Osteoblast (primary cell): ENCODE data around the gene MMP11. TPM values are rescaled to one million over a fixed set of nuclear protein-coding genes. Genes with fewer than 3 reads are reported as not detected.

Experiments
- DNase-seq: peaks from one replicate; pipeline ENCODE4 v3.0.0; 2011; ENCODE audit warnings: low spot score, mixed read lengths; ENCODE audit not compliant: insufficient read length; ENCODE audit errors: missing footprints
- H2AFZ ChIP-seq: 2 replicates; pipeline ENCODE4 v1.6.0; 2011; ENCODE audit warnings: mild to moderate bottlenecking, low read length
- H3K27ac ChIP-seq: 2 replicates; pipeline ENCODE4 v1.5.1; 2011; ENCODE audit warnings: mild to moderate bottlenecking, low read depth, low read length, moderate library complexity
- H3K27me3 ChIP-seq: 2 replicates; pipeline ENCODE4 v1.6.0; 2012; ENCODE audit warnings: mild to moderate bottlenecking, control low read depth, inconsistent platforms, low read length, moderate library complexity; ENCODE audit not compliant: insufficient read depth
- H3K36me3 ChIP-seq: 2 replicates; pipeline ENCODE4 v1.5.1; 2011; ENCODE audit warnings: mild to moderate bottlenecking, low read length, control low read depth, moderate library complexity; ENCODE audit not compliant: insufficient read depth
- H3K4me1 ChIP-seq: 2 replicates; pipeline ENCODE4 v1.5.1; 2011; ENCODE audit warnings: mild to moderate bottlenecking, low read length, control low read depth, moderate library complexity; ENCODE audit not compliant: insufficient read depth
- H3K4me2 ChIP-seq: 2 replicates; pipeline ENCODE4 v1.6.0; 2011; ENCODE audit warnings: mild to moderate bottlenecking, low read length; ENCODE audit not compliant: insufficient read depth
- H3K4me3 ChIP-seq: fragments of 200-600 bp; sonication (generic); 3 replicates; pipeline ENCODE4 v1.5.1; 2012; ENCODE audit warnings: mild to moderate bottlenecking, low read length, inconsistent platforms; ENCODE audit not compliant: insufficient read depth
- H3K79me2 ChIP-seq: 2 replicates; pipeline ENCODE4 v1.6.0; 2012; ENCODE audit warnings: mild to moderate bottlenecking, low read length, control low read depth, inconsistent platforms; ENCODE audit not compliant: insufficient read depth
- H3K9me3 ChIP-seq: 2 replicates; pipeline ENCODE4 v1.5.1; 2011; ENCODE audit warnings: low read depth, low read length, control low read depth
- H4K20me1 ChIP-seq: 2 replicates; pipeline ENCODE4 v1.6.0; 2012; ENCODE audit warnings: mild to moderate bottlenecking, low read length, control low read depth; ENCODE audit not compliant: insufficient read depth
- CTCF ChIP-seq: IDR thresholded peaks from 2 replicates; pipeline ENCODE4 v1.5.1; 2011; ENCODE audit warnings: mild to moderate bottlenecking, low read depth, low read length, moderate library complexity; ENCODE audit errors: extremely low read depth
- total RNA-seq: library from RNA; depleted of rRNA; stranded (reverse); fragments of >200 nt; gene quantifications from 2 replicates; pipeline ENCODE4 v1.2.3, GENCODE V29; 2012

MMP11 gene
- total RNA-seq, 1 donor: 23.5 TPM

GRCh38 chr22:23820748-23821211 is 48.1 kb downstream of the MMP11 start:
- Histone ChIP-seq H4K20me1 (peaks cover 6% of the 10 kb centered on the region), H2AFZ (no peak overlapping the region), H3K4me2 (no peak overlapping the region), H3K27ac (no peak overlapping the region), H3K4me3 (no peak overlapping the region), H3K79me2 (no peaks in the 10 kb centered on the region), H3K36me3 (peaks cover 60% of the 10 kb centered on the region), H3K27me3 (no peaks in the 10 kb centered on the region), H3K4me1 (peaks cover 22% of the 10 kb centered on the region), H3K9me3 (no peaks in the 10 kb centered on the region)
- DNase-seq: no peak
- no peak for TF ChIP-seq CTCF

- no peaks in the 10 kb centered on the region for H3K9me3 ChIP-seq
- H3K4me3 ChIP-seq: no peak overlapping the region
- peaks cover 56% of the 10 kb centered on the region for H3K36me3 ChIP-seq
- peaks cover 4% of the 10 kb centered on the region for H4K20me1 ChIP-seq
- no peak for TF ChIP-seq CTCF
- peaks cover 36% of the 10 kb centered on the region for H3K4me1 ChIP-seq
- H3K4me2 ChIP-seq: no peak overlapping the region
- peaks cover 4% of the 10 kb centered on the region for H3K79me2 ChIP-seq
- H2AFZ ChIP-seq: no peak overlapping the region
- peak overlapping the region; percentile 90 for H3K27ac ChIP-seq
- DNase-seq: no peak
- H3K27me3 ChIP-seq: no peaks in the 10 kb centered on the region
Observed at GRCh38 chr22:23822101-23822671, 49.5 kb downstream of the MMP11 start.

GRCh38 chr22:23823331-23823791 is 50.7 kb downstream of the MMP11 start:
- H3K36me3 ChIP-seq: peaks cover 54% of the 10 kb centered on the region
- DNase-seq: no peak
- no peak for TF ChIP-seq CTCF
- peak overlapping the region; percentile 90 for H3K27ac ChIP-seq
- peaks cover 5% of the 10 kb centered on the region for H3K79me2 ChIP-seq
- peaks cover 3% of the 10 kb centered on the region for H4K20me1 ChIP-seq
- H3K4me3 ChIP-seq: no peak overlapping the region
- H3K4me2 ChIP-seq: no peak overlapping the region
- no peaks in the 10 kb centered on the region for H3K27me3 ChIP-seq
- no peaks in the 10 kb centered on the region for H3K9me3 ChIP-seq
- no peak overlapping the region for H2AFZ ChIP-seq
- H3K4me1 ChIP-seq: peaks cover 37% of the 10 kb centered on the region

- Histone ChIP-seq H3K79me2 (peaks cover 9% of the 10 kb centered on the region), H3K4me3 (no peak overlapping the region), H3K9me3 (no peaks in the 10 kb centered on the region), H3K4me2 (no peak overlapping the region), H3K27me3 (no peaks in the 10 kb centered on the region), H2AFZ (no peak overlapping the region), H3K4me1 (peaks cover 39% of the 10 kb centered on the region), H3K36me3 (peaks cover 57% of the 10 kb centered on the region), H4K20me1 (peaks cover 5% of the 10 kb centered on the region), H3K27ac (peak overlapping the region; percentile 90)
- no peak for DNase-seq
- no peak for TF ChIP-seq CTCF
Observed at GRCh38 chr22:23824476-23825245, 52.0 kb downstream of the MMP11 start.
